ENCODE measurements around the gene DISC1.
"Not testable (repeated sequence)": the region's sequence is repeated elsewhere in the genome, so short reads cannot be mapped to it uniquely, and the experiment has no call there.

Gene DISC1

DNA sequence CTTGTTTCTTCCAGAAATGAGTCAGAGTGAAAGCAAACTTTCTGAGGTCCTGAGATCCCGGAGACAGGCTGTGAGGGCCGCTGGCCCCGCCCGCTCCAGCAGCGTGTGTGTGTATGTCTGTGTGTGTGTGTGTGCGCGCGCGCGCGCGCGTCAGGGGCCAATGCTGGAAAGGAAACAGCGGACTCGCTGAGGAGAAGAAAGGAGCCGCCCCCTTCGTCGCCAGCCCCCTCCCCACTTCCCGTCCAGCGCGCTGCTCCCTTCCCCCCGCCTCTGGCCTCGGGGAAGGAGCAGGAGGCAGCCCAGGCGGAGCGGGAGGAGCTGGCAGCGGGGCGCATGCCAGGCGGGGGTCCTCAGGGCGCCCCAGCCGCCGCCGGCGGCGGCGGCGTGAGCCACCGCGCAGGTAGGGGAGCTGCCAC is at the start of gene DISC1:
TSS of gene DISC1 (plus strand) at position 256 of the 416 bp plus-strand sequence. CDS start at position 334, 78 bp downstream.
- H3K36me3 Mint-ChIP-seq (ENCODE audit: insufficient read depth): peaks cover 3% of the 10 kb centered on the region
- peak within 1 kb of the TSS; percentile 84 for H3K27ac Mint-ChIP-seq (ENCODE audit: low read depth)
- ATAC-seq (replicated peaks; ENCODE audit: extremely low read depth, poor library complexity, severe bottlenecking): peak; percentile 64
- peaks cover 12% of the 10 kb centered on the region for H3K4me1 Mint-ChIP-seq
- DNase-seq (ENCODE audit: low spot score in 2 of 2): peak; percentile 32 to 44
- H3K27me3 Mint-ChIP-seq: peaks cover 21% of the 10 kb centered on the region
- H3K9me3 Mint-ChIP-seq: no peaks in the 10 kb centered on the region
- H3K4me3 Mint-ChIP-seq: peak within 1 kb of the TSS; percentile 87

DNA sequence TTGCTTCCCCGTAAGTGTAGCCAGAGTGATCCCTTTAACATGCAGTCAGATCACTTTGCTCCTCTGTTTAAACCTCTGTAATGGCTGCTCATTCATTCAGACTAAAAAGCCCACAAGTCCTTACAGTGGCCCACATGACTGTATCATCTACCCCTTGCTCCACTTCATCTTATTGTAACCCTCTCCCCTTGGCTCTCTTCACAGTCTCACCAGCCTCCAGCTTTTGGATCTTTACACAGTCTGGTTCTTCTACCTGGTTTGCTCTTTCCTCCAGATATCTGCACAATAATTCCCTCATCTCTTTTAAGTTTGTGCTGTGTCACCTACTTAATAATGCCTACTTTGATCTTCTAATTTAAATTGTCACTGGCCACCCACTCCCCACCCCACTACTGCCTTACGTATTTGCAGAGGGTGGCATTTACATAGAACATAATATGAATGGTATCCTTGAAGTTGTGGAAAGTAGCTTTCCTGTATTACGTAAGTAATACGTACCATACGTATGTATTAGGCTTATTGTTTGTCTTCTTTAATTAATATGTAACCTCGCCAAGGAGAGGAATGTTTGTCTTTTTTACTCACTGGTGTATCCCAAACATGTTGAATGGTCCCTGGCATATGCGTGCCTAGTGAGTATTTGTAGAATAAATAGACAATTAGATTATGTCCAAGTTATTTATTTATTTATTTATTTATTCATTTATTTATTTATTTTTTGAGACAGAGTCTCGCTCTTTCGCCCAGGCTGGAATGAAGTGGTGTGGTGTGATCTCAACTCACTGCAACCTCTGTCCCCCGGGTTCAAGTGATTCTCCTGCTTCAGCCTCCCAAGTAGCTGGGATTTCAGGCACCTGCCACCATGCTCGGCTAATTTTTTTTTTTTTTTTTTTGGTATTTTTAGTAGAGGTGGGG is 49.5 kb upstream of the DISC1 start:
- no peak for ATAC-seq (replicated peaks; ENCODE audit: extremely low read depth, poor library complexity, severe bottlenecking)
- no peak for DNase-seq (ENCODE audit: low spot score in 2 of 2)
- no peaks in the 10 kb centered on the region for H3K27me3 Mint-ChIP-seq
- H3K4me1 Mint-ChIP-seq: no peaks in the 10 kb centered on the region
- no peaks in the 10 kb centered on the region for H3K36me3 Mint-ChIP-seq (ENCODE audit: insufficient read depth)
- H3K4me3 Mint-ChIP-seq: no peak overlapping the region
- H3K27ac Mint-ChIP-seq (ENCODE audit: low read depth): no peak overlapping the region
- H3K9me3 Mint-ChIP-seq: no peaks in the 10 kb centered on the region

- Mint-ChIP-seq H3K4me3 (no peak overlapping the region), H3K9me3 (no peaks in the 10 kb centered on the region), H3K27ac (ENCODE audit: low read depth) (no peak overlapping the region), H3K4me1 (no peaks in the 10 kb centered on the region), H3K36me3 (ENCODE audit: insufficient read depth) (no peaks in the 10 kb centered on the region), H3K27me3 (no peaks in the 10 kb centered on the region)
- ATAC-seq (replicated peaks; ENCODE audit: extremely low read depth, poor library complexity, severe bottlenecking) (no peak), DNase-seq (ENCODE audit: low spot score in 2 of 2) (no peak)
Measured at GRCh38 chr1:231580874-231581273, 45.7 kb upstream of the DISC1 start.

GRCh38 chr1:231581859-231582258 is 44.7 kb upstream of the DISC1 start:
- no peak for DNase-seq (ENCODE audit: low spot score in 2 of 2)
- Mint-ChIP-seq H3K36me3 (ENCODE audit: insufficient read depth) (no peaks in the 10 kb centered on the region), H3K4me3 (no peak overlapping the region), H3K4me1 (no peaks in the 10 kb centered on the region), H3K9me3 (no peaks in the 10 kb centered on the region), H3K27me3 (no peaks in the 10 kb centered on the region), H3K27ac (ENCODE audit: low read depth) (no peak overlapping the region)
- ATAC-seq (replicated peaks; ENCODE audit: extremely low read depth, poor library complexity, severe bottlenecking): no peak

DNA sequence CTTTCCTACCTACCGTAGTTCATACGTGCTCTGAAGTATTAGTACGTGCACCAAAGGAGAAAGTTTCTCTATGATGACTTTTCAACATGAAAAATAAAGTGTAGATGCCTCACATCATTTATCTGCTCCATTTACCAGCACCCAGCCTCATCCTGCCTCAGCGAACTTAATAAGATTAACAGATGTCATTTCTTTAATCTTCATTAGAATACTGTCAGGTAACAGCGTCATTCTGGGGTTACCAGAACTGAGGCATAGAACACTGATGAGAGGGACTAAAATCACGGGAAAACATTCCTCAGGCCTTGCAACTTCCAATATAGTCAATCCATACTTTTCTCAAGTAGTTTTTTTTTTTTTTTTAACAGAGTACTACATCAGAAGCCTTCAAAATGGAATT is 43.2 kb upstream of the DISC1 start:
- ATAC-seq (replicated peaks; ENCODE audit: extremely low read depth, poor library complexity, severe bottlenecking) (no peak), DNase-seq (ENCODE audit: low spot score in 2 of 2) (no peak)
- Mint-ChIP-seq H3K27me3 (no peaks in the 10 kb centered on the region), H3K4me1 (no peaks in the 10 kb centered on the region), H3K9me3 (no peaks in the 10 kb centered on the region), H3K27ac (ENCODE audit: low read depth) (no peak overlapping the region), H3K4me3 (no peak overlapping the region), H3K36me3 (ENCODE audit: insufficient read depth) (no peaks in the 10 kb centered on the region)

DNA sequence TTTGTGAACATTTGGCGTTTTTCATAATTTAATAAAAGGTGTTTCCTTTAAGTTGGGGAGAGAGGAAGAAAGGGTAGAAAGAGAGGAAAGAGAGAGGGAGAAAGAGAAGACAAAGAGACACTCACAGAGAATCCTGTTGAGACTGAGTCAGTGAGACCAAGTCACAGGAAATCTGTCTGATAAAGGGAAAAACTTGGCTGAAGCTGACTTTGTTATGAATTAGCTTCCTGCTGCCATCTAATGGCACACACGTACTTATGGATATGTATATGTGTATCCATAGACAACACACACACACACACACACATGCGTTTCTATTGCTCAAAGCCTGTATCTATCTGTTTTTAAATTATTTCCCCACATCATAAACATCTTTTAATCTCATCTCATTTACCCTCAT is 42.5 kb upstream of the DISC1 start:
- Mint-ChIP-seq H3K4me1 (no peaks in the 10 kb centered on the region), H3K27ac (ENCODE audit: low read depth) (no peak overlapping the region), H3K9me3 (no peaks in the 10 kb centered on the region), H3K4me3 (no peak overlapping the region), H3K27me3 (no peaks in the 10 kb centered on the region), H3K36me3 (ENCODE audit: insufficient read depth) (no peaks in the 10 kb centered on the region)
- DNase-seq (ENCODE audit: low spot score in 2 of 2) (no peak), ATAC-seq (replicated peaks; ENCODE audit: extremely low read depth, poor library complexity, severe bottlenecking) (no peak)

GRCh38 chr1:231584921-231585320 is 41.7 kb upstream of the DISC1 start:
- Mint-ChIP-seq H3K27ac (ENCODE audit: low read depth) (no peak overlapping the region), H3K36me3 (ENCODE audit: insufficient read depth) (no peaks in the 10 kb centered on the region), H3K4me3 (no peak overlapping the region), H3K4me1 (no peaks in the 10 kb centered on the region), H3K27me3 (no peaks in the 10 kb centered on the region), H3K9me3 (no peaks in the 10 kb centered on the region)
- DNase-seq (ENCODE audit: low spot score in 2 of 2) (no peak), ATAC-seq (replicated peaks; ENCODE audit: extremely low read depth, poor library complexity, severe bottlenecking) (no peak)

GRCh38 chr1:231590453-231591198 is 36.0 kb upstream of the DISC1 start:
- DNase-seq (ENCODE audit: low spot score in 2 of 2) (no peak), ATAC-seq (replicated peaks; ENCODE audit: extremely low read depth, poor library complexity, severe bottlenecking) (peak; percentile 19)
- Mint-ChIP-seq H3K36me3 (ENCODE audit: insufficient read depth) (peaks cover 1% of the 10 kb centered on the region), H3K9me3 (no peaks in the 10 kb centered on the region), H3K27me3 (no peaks in the 10 kb centered on the region), H3K4me1 (no peaks in the 10 kb centered on the region), H3K4me3 (no peak overlapping the region), H3K27ac (ENCODE audit: low read depth) (no peak overlapping the region)

GRCh38 chr1:231591466-231591865 is 35.1 kb upstream of the DISC1 start:
- no peaks in the 10 kb centered on the region for H3K4me1 Mint-ChIP-seq
- no peak for DNase-seq (ENCODE audit: low spot score in 2 of 2)
- no peaks in the 10 kb centered on the region for H3K9me3 Mint-ChIP-seq
- ATAC-seq (replicated peaks; ENCODE audit: extremely low read depth, poor library complexity, severe bottlenecking): no peak
- H3K4me3 Mint-ChIP-seq: no peak overlapping the region
- no peak overlapping the region for H3K27ac Mint-ChIP-seq (ENCODE audit: low read depth)
- peaks cover 1% of the 10 kb centered on the region for H3K36me3 Mint-ChIP-seq (ENCODE audit: insufficient read depth)
- H3K27me3 Mint-ChIP-seq: no peaks in the 10 kb centered on the region

DNA sequence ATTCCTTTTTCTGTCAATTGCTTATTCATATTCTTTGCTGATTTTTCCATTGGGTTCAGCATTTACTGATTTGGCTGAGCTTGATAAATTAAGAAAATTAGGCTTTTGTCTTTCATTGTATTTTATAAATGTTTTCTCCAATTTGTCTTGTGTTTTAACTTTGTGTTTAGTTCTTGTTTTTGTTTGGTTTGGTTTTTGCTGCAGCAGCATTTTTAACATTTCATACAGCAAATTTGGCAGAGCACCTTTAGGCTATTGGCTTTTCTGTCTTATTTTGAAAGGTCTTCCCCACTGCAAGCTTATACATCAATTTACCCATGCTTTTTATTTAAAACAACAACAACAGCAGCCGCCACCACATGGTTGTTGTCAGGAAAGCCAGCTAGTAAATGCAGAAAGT is 33.8 kb upstream of the DISC1 start:
- peaks cover 1% of the 10 kb centered on the region for H3K36me3 Mint-ChIP-seq (ENCODE audit: insufficient read depth)
- H3K4me3 Mint-ChIP-seq: no peak overlapping the region
- H3K27ac Mint-ChIP-seq (ENCODE audit: low read depth): no peak overlapping the region
- DNase-seq (ENCODE audit: low spot score in 2 of 2) (no peak), ATAC-seq (replicated peaks; ENCODE audit: extremely low read depth, poor library complexity, severe bottlenecking) (no peak)
- H3K9me3 Mint-ChIP-seq: no peaks in the 10 kb centered on the region
- no peaks in the 10 kb centered on the region for H3K4me1 Mint-ChIP-seq
- H3K27me3 Mint-ChIP-seq: no peaks in the 10 kb centered on the region

DNA sequence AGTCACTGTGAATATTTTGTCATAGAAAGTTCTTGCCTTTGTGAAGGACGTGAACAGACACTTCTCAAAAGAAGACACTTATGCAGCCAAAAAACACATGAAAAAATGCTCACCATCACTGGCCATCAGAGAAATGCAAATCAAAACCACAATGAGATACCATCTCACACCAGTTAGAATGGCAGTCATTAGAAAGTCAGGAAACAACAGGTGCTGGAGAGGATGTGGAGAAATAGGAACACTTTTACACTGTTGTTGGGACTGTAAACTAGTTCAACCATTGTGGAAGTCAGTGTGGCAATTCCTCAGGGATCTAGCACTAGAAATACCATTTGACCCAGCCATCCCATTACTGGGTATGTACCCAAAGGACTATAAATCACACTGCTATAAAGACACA is 33.3 kb upstream of the DISC1 start:
- not testable (repeated sequence) for H3K27me3 Mint-ChIP-seq; H3K9me3 Mint-ChIP-seq; ATAC-seq (replicated peaks; ENCODE audit: extremely low read depth, poor library complexity, severe bottlenecking); H3K4me1 Mint-ChIP-seq; H3K4me3 Mint-ChIP-seq; DNase-seq (ENCODE audit: low spot score in 2 of 2); H3K27ac Mint-ChIP-seq (ENCODE audit: low read depth); H3K36me3 Mint-ChIP-seq (ENCODE audit: insufficient read depth)

GRCh38 chr1:231594123-231594522 is 32.5 kb upstream of the DISC1 start:
- H3K4me1 Mint-ChIP-seq: no peaks in the 10 kb centered on the region
- H3K27me3 Mint-ChIP-seq: no peaks in the 10 kb centered on the region
- no peak for DNase-seq (ENCODE audit: low spot score in 2 of 2)
- H3K36me3 Mint-ChIP-seq (ENCODE audit: insufficient read depth): peaks cover 1% of the 10 kb centered on the region
- H3K4me3 Mint-ChIP-seq: no peak overlapping the region
- H3K9me3 Mint-ChIP-seq: no peaks in the 10 kb centered on the region
- H3K27ac Mint-ChIP-seq (ENCODE audit: low read depth): no peak overlapping the region
- ATAC-seq (replicated peaks; ENCODE audit: extremely low read depth, poor library complexity, severe bottlenecking): no peak

GRCh38 chr1:231594749-231595148 is 31.8 kb upstream of the DISC1 start:
- no peak for DNase-seq (ENCODE audit: low spot score in 2 of 2)
- no peak overlapping the region for H3K27ac Mint-ChIP-seq (ENCODE audit: low read depth)

More at GRCh38 chr1:231594749-231595148, 31.8 kb upstream of the DISC1 start:
- Mint-ChIP-seq H3K4me1 (no peaks in the 10 kb centered on the region), H3K27me3 (no peaks in the 10 kb centered on the region), H3K4me3 (no peak overlapping the region), H3K9me3 (no peaks in the 10 kb centered on the region), H3K36me3 (ENCODE audit: insufficient read depth) (peaks cover 1% of the 10 kb centered on the region)
- no peak for ATAC-seq (replicated peaks; ENCODE audit: extremely low read depth, poor library complexity, severe bottlenecking)

All from central memory CD8-positive, alpha-beta T cell (primary cell).